AG09309 (cell line): Measurements from ENCODE around the gene BCL2.

Source experiments
- DNase-seq: peaks from one replicate; pipeline ENCODE4 v3.0.0-alpha.2; 2010; ENCODE audit warnings: low read depth
- H3K4me3 ChIP-seq: 2 replicates; pipeline ENCODE4 v1.5.1; 2011; ENCODE audit warnings: mild to moderate bottlenecking, low read depth, low read length, moderate library complexity; ENCODE audit not compliant: control insufficient read depth
- CTCF ChIP-seq: IDR thresholded peaks from 2 replicates; pipeline ENCODE4 v1.5.1; 2011; ENCODE audit warnings: mild to moderate bottlenecking, low read depth, low read length, inconsistent platforms; ENCODE audit not compliant: insufficient read depth, control insufficient read depth; ENCODE audit errors: missing control alignments

BCL2 gene

GRCh38 chr18:63264871-63265270 lies 54.7 kb downstream of the BCL2 start:
- TF ChIP-seq CTCF, result no peak
- H3K4me3 ChIP-seq, result no peak overlapping the region
- DNase-seq, result no peak

- no peak for DNase-seq
- no peak overlapping the region for H3K4me3 ChIP-seq
- TF ChIP-seq CTCF, result no peak
Observed at GRCh38 chr18:63263444-63263843, 56.1 kb downstream of the BCL2 start.

- no peak overlapping the region for H3K4me3 ChIP-seq
- DNase-seq, result no peak
- no peak for TF ChIP-seq CTCF
Observed at GRCh38 chr18:63262369-63263335, 56.9 kb downstream of the BCL2 start.

GRCh38 chr18:63261029-63261428 lies 58.5 kb downstream of the BCL2 start:
- no peak overlapping the region for H3K4me3 ChIP-seq
- TF ChIP-seq CTCF, result no peak
- no peak for DNase-seq

- no peak for TF ChIP-seq CTCF
Observed at GRCh38 chr18:63260380-63260754, 59.2 kb downstream of the BCL2 start.

GRCh38 chr18:63259567-63260379 lies 59.8 kb downstream of the BCL2 start:
- no peak for TF ChIP-seq CTCF
- no peak overlapping the region for H3K4me3 ChIP-seq
- DNase-seq, result no peak

More at GRCh38 chr18:63260380-63260754, 59.2 kb downstream of the BCL2 start:
- no peak for DNase-seq
- no peak overlapping the region for H3K4me3 ChIP-seq
